K562 (cell line): ENCODE data around the gene MLLT1. TPM values are rescaled to one million over a fixed set of nuclear protein-coding genes. Genes with fewer than 3 reads are reported as not detected.
A peak's percentile ranks its signal among the peaks of the same experiment; 100 is the strongest.

Source experiments
- ATF7 ChIP-seq: fragments of 450-650 bp; IDR thresholded peaks from 2 replicates; pipeline ENCODE4 v1.7.1; 2014; ENCODE audit warnings: mild to moderate bottlenecking, moderate library complexity
- CHD1 ChIP-seq: fragments of 200-600 bp; sonication (generic); IDR thresholded peaks from one replicate; pipeline ENCODE4 v1.6.1; 2012; ENCODE audit warnings: mild to moderate bottlenecking, moderate library complexity, low read length, inconsistent platforms
- HDGF ChIP-seq: fragments of 450-650 bp; IDR thresholded peaks from 2 replicates; pipeline ENCODE4 v1.6.1; 2016
- HNRNPK ChIP-seq: fragments of 200-400 bp; formaldehyde crosslinking; IDR thresholded peaks from one replicate; pipeline ENCODE4 v1.6.1; 2018; ENCODE audit warnings: mild to moderate bottlenecking, low read depth, low read length; ENCODE audit not compliant: poor library complexity, severe bottlenecking
- MEF2A ChIP-seq: IDR thresholded peaks from 2 replicates; pipeline ENCODE4 v1.6.1; 2011; ENCODE audit warnings: low read depth, mild to moderate bottlenecking, low read length, moderate library complexity; ENCODE audit not compliant: control insufficient read depth
- MXI1 ChIP-seq: IDR thresholded peaks from 2 replicates; pipeline ENCODE4 v1.6.1; 2011; ENCODE audit warnings: low read depth, mild to moderate bottlenecking, improper control_type of control experiment, low read length
- PHF21A ChIP-seq: fragments of 450-650 bp; IDR thresholded peaks from 2 replicates; pipeline ENCODE4 v1.6.1; 2017; ENCODE audit warnings: low read depth, borderline replicate concordance
- PYGO2 ChIP-seq: fragments of 450-650 bp; IDR thresholded peaks from 2 replicates; pipeline ENCODE4 v1.6.1; 2016; ENCODE audit warnings: mild to moderate bottlenecking, missing genetic modification characterization, moderate library complexity, missing compliant biosample characterization
- RBM15 ChIP-seq: fragments of 200-400 bp; formaldehyde crosslinking; IDR thresholded peaks from 2 replicates; pipeline ENCODE4 v1.6.1; 2018; ENCODE audit warnings: mild to moderate bottlenecking, low read length, moderate library complexity; ENCODE audit not compliant: insufficient read depth
- STAG1 ChIP-seq: sonication (generic); formaldehyde crosslinking; IDR thresholded peaks from 2 replicates; pipeline ENCODE4 v1.5.0; 2020; ENCODE audit warnings: missing genetic modification reagents, borderline replicate concordance
- TFAP4 ChIP-seq: sonication (generic); formaldehyde crosslinking; IDR thresholded peaks from 2 replicates; pipeline ENCODE4 v1.8.0; 2022; ENCODE audit warnings: missing genetic modification reagents, mild to moderate bottlenecking, moderate library complexity, borderline replicate concordance
- ZNF778 ChIP-seq: fragments of 450-650 bp; formaldehyde crosslinking; IDR thresholded peaks from 2 replicates; pipeline ENCODE4 v1.4.0; 2020; ENCODE audit warnings: mild to moderate bottlenecking, moderate library complexity
- ZNF785 ChIP-seq: fragments of 250-450 bp; sonication (Bioruptor Pico); IDR thresholded peaks from 2 replicates; pipeline ENCODE4 v1.4.0; 2020; ENCODE audit warnings: mild to moderate bottlenecking
- polyA plus RNA-seq, 8 experiments: library from polyadenylated mRNA; depleted of rRNA in 4 of 8; stranded (reverse) in 5 of 8; unstranded in 3 of 8; fragments of >200 nt; fragmentation: Nextera tagmentation in 2 of 8; fragmentation: Illumina TruSeq in 1 of 8; extraction: Ambion mirVana in 2 of 8; extraction: Trizol in 1 of 8; gene quantifications; 2 replicates each; pipeline versions ENCODE4 v1.2.1 to v1.2.3, GENCODE V29; 2011 to 2014; ENCODE audit warnings: inconsistent platforms in 1 of 8, missing spikeins in 1 of 8
- total RNA-seq, 7 experiments: library from RNA; depleted of rRNA in 6 of 7; stranded (reverse); fragments of >200 nt in 6 of 7; fragmentation: Illumina TruSeq in 2 of 7; extraction: Trizol in 2 of 7; gene quantifications; 2 replicates each; pipeline versions ENCODE4 v1.2.1 to v1.2.3, GENCODE V29; 2011 to 2021; ENCODE audit warnings: low replicate concordance in 1 of 7

Gene MLLT1
- total and polyA plus RNA-seq, 9 of the 15 experiments (the other 6 are each of a cell fraction or from before 2014, with no cell fraction given) = 0.23 to 63.5 (median 15.4) TPM

- peak; percentile 40; the same call in 1 of the 2 replicates for TF ChIP-seq TFAP4 (CRISPR knock-in tag)
- TF ChIP-seq STAG1 (CRISPR knock-in tag) = no peak
- no peak for TF ChIP-seq MXI1
- TF ChIP-seq ZNF778 (CRISPR knock-in tag) = no peak
- TF ChIP-seq ATF7 = no peak
- TF ChIP-seq PYGO2 = no peak
- no peak for TF ChIP-seq RBM15
- no peak for TF ChIP-seq HNRNPK
- TF ChIP-seq PHF21A = no peak
- 0 out of 2 replicates have a peak, but pooled peaks have one; percentile 56 for TF ChIP-seq HDGF
- peak; percentile 46 for TF ChIP-seq CHD1
- TF ChIP-seq ZNF785 (CRISPR knock-in tag) = no peak
- no peak for TF ChIP-seq MEF2A
Measured at GRCh38 chr19:6278740-6279619, 795 bp downstream of the MLLT1 start (continued).
